Left lung (tissue), 10 donors: ENCODE results near the gene RPTOR. TPM values are rescaled to one million over a fixed set of nuclear protein-coding genes. Genes with fewer than 3 reads are reported as not detected.

Source experiments
- ATAC-seq: fragments of 200-7000 bp; cut with Tn5 transposase; one replicate; pipeline ENCODE4 v1.9.1; 2020; ENCODE audit warnings: moderate library complexity
- DNase-seq, 4 donors: peaks; one replicate each; pipeline ENCODE4 v3.0.0-alpha.2; 2013 to 2020
- H3K27ac ChIP-seq, 2 donors: fragments of 200-600 bp; sonication (generic) in 1 of 2; one replicate each; pipeline versions ENCODE4 v1.5.0 to v1.8.0; 2020 to 2021
- H3K27me3 ChIP-seq, 2 donors: fragments of 200-600 bp; sonication (generic) in 1 of 2; one replicate each; pipeline versions ENCODE4 v1.5.0 to v1.8.0; 2020 to 2021
- H3K36me3 ChIP-seq, 2 donors: fragments of 200-600 bp; sonication (generic) in 1 of 2; one replicate each; pipeline versions ENCODE4 v1.5.0 to v1.8.0; 2020 to 2021
- H3K4me1 ChIP-seq, 2 donors: fragments of 200-600 bp; one replicate each; pipeline ENCODE4 v1.8.0; 2021
- H3K4me3 ChIP-seq, 2 donors: fragments of 200-600 bp; sonication (generic) in 1 of 2; one replicate each; pipeline versions ENCODE4 v1.5.0 to v1.8.0; 2020 to 2021; ENCODE audit warnings: mild to moderate bottlenecking in 1 of 2
- H3K9me3 ChIP-seq, 2 donors: fragments of 200-600 bp; sonication (generic) in 1 of 2; one replicate each; pipeline versions ENCODE4 v1.5.0 to v1.8.0; 2020 to 2021
- intact Hi-C, 2 donors: fragments of 100-400 bp; cut with DNase I; formaldehyde crosslinking; loops; one replicate each; pipeline versions ENCODE4 v1.11.2 to v1.14.2; 2022
- polyA plus RNA-seq, 6 donors: library from polyadenylated mRNA; unstranded; fragments of 120-200 nt; gene quantifications; one replicate each; pipeline ENCODE4 v1.2.1, GENCODE V29; 2013; ENCODE audit not compliant: insufficient read length in 6 of 6
- total RNA-seq, 2 donors: library from RNA; stranded (reverse); fragmentation: NEBNext Ultra II Directional; extraction: Animal tissue kit (Norgen Biotek cat#: 25700); gene quantifications; one replicate each; pipeline ENCODE4 v1.2.1, GENCODE V29; 2021
- TF ChIP-seq, protein P1 (sequence below), 2 donors: fragments of 200-600 bp; sonication (generic) in 1 of 2; IDR thresholded peaks; one replicate each; pipeline versions ENCODE4 v1.5.0 to v1.8.0; 2021; ENCODE audit warnings: antibody characterized with exemption in 2 of 2
- donor health status: DM: no; HTN: yes; CAD: no.
- donor health status: DM: no; HTN: no; CAD: no.

Gene RPTOR
- total and polyA plus RNA-seq, 8 donors: 14.2 to 39.2 (median 20.7) TPM

DNA sequence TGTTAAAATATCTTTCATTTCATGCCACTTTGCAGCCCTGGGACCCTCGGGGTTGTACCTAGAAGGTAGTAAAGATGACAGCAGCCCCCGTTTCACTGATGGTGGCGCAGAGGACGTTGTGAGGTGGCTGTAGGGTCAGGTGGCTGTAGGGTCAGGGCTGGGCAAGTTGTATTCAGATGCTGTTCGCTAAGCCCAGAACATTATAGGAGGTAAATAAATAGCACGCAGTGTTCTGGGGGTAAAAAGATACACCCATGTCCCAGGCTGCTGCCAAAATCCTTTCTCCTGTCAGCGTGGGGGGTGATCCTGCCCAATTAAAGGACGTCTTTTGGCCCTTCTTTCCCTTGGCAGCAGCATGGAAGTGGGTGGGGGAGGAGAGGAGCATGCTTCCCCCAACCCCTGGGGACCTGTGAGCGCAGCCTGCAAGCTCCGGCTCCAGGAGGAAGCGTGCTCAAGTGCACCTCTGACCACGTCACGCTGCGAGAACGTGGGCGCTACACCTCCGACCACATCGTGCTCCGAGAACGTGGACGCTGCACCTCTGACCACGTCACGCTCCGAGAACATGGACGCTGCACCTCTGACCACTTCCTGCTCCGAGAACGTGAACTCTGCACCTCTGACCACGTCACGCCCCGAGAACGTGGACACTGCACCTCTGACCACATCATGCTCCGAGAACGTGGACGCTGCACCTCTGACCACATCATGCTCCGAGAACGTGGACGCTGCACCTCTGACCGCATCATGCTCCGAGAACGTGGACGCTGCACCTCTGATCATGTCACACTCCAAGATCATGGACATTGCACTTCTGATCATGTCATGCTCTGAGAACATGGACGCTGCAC, 182.1 kb downstream of the RPTOR start:
- Histone ChIP-seq H3K27ac (no peak overlapping the region), H3K9me3 (no peaks in the 10 kb centered on the region), H3K27me3 (no peaks in the 10 kb centered on the region), H3K36me3 (no peaks in the 10 kb centered on the region), H3K4me1 (peaks cover 0 to 4% of the 10 kb centered on the region in 2 donors), H3K4me3 (no peak overlapping the region)
- intact Hi-C loops: no loop called here
- DNase-seq: no peak
- ATAC-seq: no peak
- TF ChIP-seq, protein P1, sequence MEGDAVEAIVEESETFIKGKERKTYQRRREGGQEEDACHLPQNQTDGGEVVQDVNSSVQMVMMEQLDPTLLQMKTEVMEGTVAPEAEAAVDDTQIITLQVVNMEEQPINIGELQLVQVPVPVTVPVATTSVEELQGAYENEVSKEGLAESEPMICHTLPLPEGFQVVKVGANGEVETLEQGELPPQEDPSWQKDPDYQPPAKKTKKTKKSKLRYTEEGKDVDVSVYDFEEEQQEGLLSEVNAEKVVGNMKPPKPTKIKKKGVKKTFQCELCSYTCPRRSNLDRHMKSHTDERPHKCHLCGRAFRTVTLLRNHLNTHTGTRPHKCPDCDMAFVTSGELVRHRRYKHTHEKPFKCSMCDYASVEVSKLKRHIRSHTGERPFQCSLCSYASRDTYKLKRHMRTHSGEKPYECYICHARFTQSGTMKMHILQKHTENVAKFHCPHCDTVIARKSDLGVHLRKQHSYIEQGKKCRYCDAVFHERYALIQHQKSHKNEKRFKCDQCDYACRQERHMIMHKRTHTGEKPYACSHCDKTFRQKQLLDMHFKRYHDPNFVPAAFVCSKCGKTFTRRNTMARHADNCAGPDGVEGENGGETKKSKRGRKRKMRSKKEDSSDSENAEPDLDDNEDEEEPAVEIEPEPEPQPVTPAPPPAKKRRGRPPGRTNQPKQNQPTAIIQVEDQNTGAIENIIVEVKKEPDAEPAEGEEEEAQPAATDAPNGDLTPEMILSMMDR (IDR thresholded peaks at IDR 0.05): no peak

DNA sequence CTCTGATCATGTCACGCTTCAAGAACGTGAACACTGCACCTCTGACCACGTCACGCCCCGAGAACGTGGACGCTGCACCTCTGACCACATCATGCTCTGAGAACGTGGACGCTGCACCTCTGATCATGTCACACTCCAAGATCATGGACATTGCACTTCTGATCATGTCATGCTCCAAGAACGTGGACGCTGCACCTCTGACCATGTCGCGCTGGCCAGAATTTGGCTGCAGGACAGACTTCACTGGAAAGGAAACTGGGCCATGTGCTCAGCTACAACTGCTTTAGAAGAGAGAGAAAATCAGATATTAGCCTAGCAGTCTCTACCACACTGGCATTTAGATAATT, 182.7 kb downstream of the RPTOR start:
- DNase-seq (no peak), ATAC-seq (no peak)
- no peaks in the 10 kb centered on the region for H3K36me3 ChIP-seq
- H3K4me1 ChIP-seq: peaks cover 0 to 4% of the 10 kb centered on the region in 2 donors
- intact Hi-C loops: no loop called here
- H3K4me3 ChIP-seq: no peak overlapping the region
- H3K9me3 ChIP-seq: no peaks in the 10 kb centered on the region
- TF ChIP-seq, protein P1 (IDR thresholded peaks at IDR 0.05): no peak
- H3K27ac ChIP-seq: no peak overlapping the region
- H3K27me3 ChIP-seq: no peaks in the 10 kb centered on the region

DNA sequence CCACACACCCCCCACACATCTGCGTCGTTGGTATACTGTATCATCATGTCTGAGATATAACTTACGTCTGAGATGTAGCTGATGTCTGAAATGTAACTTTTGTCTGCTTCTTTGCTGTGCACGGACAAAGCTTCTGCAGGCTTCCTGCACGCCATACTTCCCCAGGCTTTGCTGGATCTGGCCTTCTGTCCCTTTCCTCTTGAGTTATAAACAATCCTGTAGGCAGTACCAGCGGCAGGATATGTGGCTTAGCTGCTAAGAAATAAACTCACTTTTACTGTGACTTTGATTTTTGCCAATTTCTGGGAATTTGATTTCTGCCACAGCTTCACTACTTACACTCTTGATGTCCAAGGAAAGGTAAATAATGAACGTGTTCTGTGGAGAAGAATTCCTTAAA, 184.4 kb downstream of the RPTOR start:
- no peak for DNase-seq
- Histone ChIP-seq H3K27me3 (no peaks in the 10 kb centered on the region), H3K9me3 (no peaks in the 10 kb centered on the region), H3K4me1 (peaks cover 0 to 4% of the 10 kb centered on the region in 2 donors), H3K4me3 (no peak overlapping the region), H3K36me3 (no peaks in the 10 kb centered on the region), H3K27ac (peak overlapping the region in 1 of 2 donors; percentile 23)
- ATAC-seq: no peak
- intact Hi-C loops: no loop called here
- TF ChIP-seq, protein P1 (IDR thresholded peaks at IDR 0.05): no peak

DNA sequence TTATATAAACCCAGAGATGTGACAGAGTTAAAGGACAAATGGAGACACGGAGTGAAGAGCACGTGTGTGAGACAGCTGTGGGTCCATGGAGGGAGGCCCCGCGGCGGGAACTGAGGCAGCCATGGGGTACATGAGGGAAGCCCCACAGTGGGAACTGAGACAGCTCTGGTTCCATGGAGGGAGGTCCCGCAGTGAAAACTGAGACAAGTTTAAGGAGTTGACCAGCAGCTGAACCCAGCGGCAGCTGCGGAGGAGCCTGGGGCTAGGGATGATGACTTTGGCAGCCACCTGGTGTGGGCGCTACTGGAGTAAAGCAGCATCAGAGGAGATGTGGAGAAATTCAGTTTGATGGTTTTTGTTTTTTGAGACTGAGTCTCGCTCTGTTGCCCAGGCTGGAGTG, 185.1 kb downstream of the RPTOR start:
- no peaks in the 10 kb centered on the region for H3K9me3 ChIP-seq
- no peak overlapping the region for H3K27ac ChIP-seq
- TF ChIP-seq, protein P1 (IDR thresholded peaks at IDR 0.05): no peak
- DNase-seq: peak in 1 of 4 donors; percentile 42
- peaks cover 0 to 4% of the 10 kb centered on the region in 2 donors for H3K4me1 ChIP-seq
- no peaks in the 10 kb centered on the region for H3K27me3 ChIP-seq
- H3K36me3 ChIP-seq: no peaks in the 10 kb centered on the region
- intact Hi-C loops: no loop called here
- no peak overlapping the region for H3K4me3 ChIP-seq
- ATAC-seq: no peak

DNA sequence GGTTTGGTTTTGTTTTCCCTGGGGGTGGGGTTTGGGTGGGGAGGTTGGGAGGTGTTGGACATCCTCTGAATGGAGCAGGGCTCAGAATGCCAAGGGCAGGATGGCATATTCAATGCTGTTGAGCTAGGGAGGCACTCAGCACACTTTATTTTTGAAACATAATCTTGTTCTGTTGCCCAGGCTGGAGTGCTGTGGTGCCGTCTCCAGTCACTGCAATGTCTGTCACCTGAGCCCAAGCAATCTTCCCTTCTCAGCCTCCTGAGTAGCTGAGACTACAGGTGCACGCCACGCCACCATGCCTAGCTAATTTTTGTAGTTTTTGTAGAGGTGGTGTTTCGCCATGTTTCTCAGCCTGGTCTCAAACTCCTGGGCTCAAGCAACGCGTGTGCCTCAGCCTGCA, 186.1 kb downstream of the RPTOR start:
- ATAC-seq (no peak), DNase-seq (no peak)
- H3K9me3 ChIP-seq: no peaks in the 10 kb centered on the region
- TF ChIP-seq, protein P1 (IDR thresholded peaks at IDR 0.05): no peak
- H3K4me3 ChIP-seq: no peak overlapping the region
- no peak overlapping the region for H3K27ac ChIP-seq
- H3K27me3 ChIP-seq: no peaks in the 10 kb centered on the region
- intact Hi-C loops: no loop called here
- peaks cover 0 to 4% of the 10 kb centered on the region in 2 donors for H3K4me1 ChIP-seq
- H3K36me3 ChIP-seq: no peaks in the 10 kb centered on the region
